ENCODE data around the gene PPIA. TPM values are rescaled to one million over a fixed set of nuclear protein-coding genes. Genes with fewer than 3 reads are reported as not detected.

PPIA gene
- total RNA-seq, 1 experiment from 2014 or later: 2,465 TPM

DNA sequence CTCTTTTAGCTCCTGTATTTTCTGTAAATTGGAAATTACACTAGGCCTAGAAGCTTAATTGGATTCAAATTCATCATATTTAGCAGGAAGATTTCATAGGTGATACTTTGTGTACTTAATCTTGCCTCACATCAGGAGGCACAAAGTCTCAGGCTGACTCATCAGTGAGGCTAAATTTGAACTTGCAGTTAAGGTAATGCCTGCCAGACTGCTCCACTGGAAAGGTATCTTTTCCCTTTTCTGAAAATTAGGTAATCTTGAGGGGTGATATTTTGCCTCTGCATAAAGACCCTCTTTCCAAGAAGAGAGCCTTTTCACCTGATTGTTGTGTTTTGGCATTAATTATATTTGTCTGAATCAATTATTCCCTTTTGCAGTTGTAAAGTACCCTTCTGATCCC is 14.6 kb downstream of the PPIA start:
- H3K27me3 Mint-ChIP-seq (ENCODE audit: low read depth): no peaks in the 10 kb centered on the region
- no peak overlapping the region for H3K27ac Mint-ChIP-seq
- no peaks in the 10 kb centered on the region for H3K9me3 Mint-ChIP-seq
- CTCF ChIA-PET: interaction anchor here (1.2 to 1.4 kb wide), 2 partner anchors 40 to 46 kb away, joined by 3 read pairs; no protein-coding TSS in a partner anchor
- no peak for DNase-seq (ENCODE audit: low spot score)
- POLR2A ChIA-PET: no interaction called here
- H3K36me3 Mint-ChIP-seq: no peaks in the 10 kb centered on the region
- ATAC-seq: no peak
- no peak overlapping the region for H3K4me3 Mint-ChIP-seq
- no peaks in the 10 kb centered on the region for H3K4me1 Mint-ChIP-seq
- TF ChIP-seq TP53 (CRISPR knock-in tag; IDR thresholded peaks at IDR 0.05) (no peak), FOXK1 (CRISPR knock-in tag; IDR thresholded peaks at IDR 0.05) (no peak), PRRX2 (CRISPR knock-in tag; IDR thresholded peaks at IDR 0.05) (no peak), RELA (CRISPR knock-in tag; IDR thresholded peaks at IDR 0.05; ENCODE audit: borderline replicate concordance) (no peak), ATF1 (CRISPR knock-in tag; IDR thresholded peaks at IDR 0.05) (no peak), GABPB1 (CRISPR knock-in tag; IDR thresholded peaks at IDR 0.05) (no peak), JAZF1 (CRISPR knock-in tag; IDR thresholded peaks at IDR 0.05) (no peak), TCF7 (CRISPR knock-in tag; IDR thresholded peaks at IDR 0.05; ENCODE audit: low read depth) (no peak), ZNF219 (CRISPR knock-in tag; IDR thresholded peaks at IDR 0.05; ENCODE audit: borderline replicate concordance) (no peak), NR2C2 (CRISPR knock-in tag; IDR thresholded peaks at IDR 0.05) (no peak), GRHL2 (CRISPR knock-in tag; IDR thresholded peaks at IDR 0.05; ENCODE audit: insufficient replicate concordance, severe bottlenecking) (no peak), ELF4 (CRISPR knock-in tag; IDR thresholded peaks at IDR 0.05; ENCODE audit: low read depth) (no peak)
- TF ChIP-seq, protein P1, sequence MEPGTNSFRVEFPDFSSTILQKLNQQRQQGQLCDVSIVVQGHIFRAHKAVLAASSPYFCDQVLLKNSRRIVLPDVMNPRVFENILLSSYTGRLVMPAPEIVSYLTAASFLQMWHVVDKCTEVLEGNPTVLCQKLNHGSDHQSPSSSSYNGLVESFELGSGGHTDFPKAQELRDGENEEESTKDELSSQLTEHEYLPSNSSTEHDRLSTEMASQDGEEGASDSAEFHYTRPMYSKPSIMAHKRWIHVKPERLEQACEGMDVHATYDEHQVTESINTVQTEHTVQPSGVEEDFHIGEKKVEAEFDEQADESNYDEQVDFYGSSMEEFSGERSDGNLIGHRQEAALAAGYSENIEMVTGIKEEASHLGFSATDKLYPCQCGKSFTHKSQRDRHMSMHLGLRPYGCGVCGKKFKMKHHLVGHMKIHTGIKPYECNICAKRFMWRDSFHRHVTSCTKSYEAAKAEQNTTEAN (CRISPR knock-in tag; IDR thresholded peaks at IDR 0.05): no peak
- TF ChIP-seq, protein P2, sequence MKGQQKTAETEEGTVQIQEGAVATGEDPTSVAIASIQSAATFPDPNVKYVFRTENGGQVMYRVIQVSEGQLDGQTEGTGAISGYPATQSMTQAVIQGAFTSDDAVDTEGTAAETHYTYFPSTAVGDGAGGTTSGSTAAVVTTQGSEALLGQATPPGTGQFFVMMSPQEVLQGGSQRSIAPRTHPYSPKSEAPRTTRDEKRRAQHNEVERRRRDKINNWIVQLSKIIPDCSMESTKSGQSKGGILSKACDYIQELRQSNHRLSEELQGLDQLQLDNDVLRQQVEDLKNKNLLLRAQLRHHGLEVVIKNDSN (CRISPR knock-in tag; IDR thresholded peaks at IDR 0.05): no peak
- TF ChIP-seq, protein P3, sequence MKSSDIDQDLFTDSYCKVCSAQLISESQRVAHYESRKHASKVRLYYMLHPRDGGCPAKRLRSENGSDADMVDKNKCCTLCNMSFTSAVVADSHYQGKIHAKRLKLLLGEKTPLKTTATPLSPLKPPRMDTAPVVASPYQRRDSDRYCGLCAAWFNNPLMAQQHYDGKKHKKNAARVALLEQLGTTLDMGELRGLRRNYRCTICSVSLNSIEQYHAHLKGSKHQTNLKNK (CRISPR knock-in tag; IDR thresholded peaks at IDR 0.05): no peak
- TF ChIP-seq, protein P4, sequence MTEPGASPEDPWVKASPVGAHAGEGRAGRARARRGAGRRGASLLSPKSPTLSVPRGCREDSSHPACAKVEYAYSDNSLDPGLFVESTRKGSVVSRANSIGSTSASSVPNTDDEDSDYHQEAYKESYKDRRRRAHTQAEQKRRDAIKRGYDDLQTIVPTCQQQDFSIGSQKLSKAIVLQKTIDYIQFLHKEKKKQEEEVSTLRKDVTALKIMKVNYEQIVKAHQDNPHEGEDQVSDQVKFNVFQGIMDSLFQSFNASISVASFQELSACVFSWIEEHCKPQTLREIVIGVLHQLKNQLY (CRISPR knock-in tag; IDR thresholded peaks at IDR 0.05): no peak
- TF ChIP-seq, protein P5, sequence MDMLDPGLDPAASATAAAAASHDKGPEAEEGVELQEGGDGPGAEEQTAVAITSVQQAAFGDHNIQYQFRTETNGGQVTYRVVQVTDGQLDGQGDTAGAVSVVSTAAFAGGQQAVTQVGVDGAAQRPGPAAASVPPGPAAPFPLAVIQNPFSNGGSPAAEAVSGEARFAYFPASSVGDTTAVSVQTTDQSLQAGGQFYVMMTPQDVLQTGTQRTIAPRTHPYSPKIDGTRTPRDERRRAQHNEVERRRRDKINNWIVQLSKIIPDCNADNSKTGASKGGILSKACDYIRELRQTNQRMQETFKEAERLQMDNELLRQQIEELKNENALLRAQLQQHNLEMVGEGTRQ (CRISPR knock-in tag; IDR thresholded peaks at IDR 0.05): no peak
- TF ChIP-seq, protein P6, sequence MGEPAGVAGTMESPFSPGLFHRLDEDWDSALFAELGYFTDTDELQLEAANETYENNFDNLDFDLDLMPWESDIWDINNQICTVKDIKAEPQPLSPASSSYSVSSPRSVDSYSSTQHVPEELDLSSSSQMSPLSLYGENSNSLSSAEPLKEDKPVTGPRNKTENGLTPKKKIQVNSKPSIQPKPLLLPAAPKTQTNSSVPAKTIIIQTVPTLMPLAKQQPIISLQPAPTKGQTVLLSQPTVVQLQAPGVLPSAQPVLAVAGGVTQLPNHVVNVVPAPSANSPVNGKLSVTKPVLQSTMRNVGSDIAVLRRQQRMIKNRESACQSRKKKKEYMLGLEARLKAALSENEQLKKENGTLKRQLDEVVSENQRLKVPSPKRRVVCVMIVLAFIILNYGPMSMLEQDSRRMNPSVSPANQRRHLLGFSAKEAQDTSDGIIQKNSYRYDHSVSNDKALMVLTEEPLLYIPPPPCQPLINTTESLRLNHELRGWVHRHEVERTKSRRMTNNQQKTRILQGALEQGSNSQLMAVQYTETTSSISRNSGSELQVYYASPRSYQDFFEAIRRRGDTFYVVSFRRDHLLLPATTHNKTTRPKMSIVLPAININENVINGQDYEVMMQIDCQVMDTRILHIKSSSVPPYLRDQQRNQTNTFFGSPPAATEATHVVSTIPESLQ (CRISPR knock-in tag; IDR thresholded peaks at IDR 0.05): no peak
- TF ChIP-seq, protein P7, sequence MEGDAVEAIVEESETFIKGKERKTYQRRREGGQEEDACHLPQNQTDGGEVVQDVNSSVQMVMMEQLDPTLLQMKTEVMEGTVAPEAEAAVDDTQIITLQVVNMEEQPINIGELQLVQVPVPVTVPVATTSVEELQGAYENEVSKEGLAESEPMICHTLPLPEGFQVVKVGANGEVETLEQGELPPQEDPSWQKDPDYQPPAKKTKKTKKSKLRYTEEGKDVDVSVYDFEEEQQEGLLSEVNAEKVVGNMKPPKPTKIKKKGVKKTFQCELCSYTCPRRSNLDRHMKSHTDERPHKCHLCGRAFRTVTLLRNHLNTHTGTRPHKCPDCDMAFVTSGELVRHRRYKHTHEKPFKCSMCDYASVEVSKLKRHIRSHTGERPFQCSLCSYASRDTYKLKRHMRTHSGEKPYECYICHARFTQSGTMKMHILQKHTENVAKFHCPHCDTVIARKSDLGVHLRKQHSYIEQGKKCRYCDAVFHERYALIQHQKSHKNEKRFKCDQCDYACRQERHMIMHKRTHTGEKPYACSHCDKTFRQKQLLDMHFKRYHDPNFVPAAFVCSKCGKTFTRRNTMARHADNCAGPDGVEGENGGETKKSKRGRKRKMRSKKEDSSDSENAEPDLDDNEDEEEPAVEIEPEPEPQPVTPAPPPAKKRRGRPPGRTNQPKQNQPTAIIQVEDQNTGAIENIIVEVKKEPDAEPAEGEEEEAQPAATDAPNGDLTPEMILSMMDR (IDR thresholded peaks at IDR 0.05): no peak
- TF ChIP-seq, protein P8, sequence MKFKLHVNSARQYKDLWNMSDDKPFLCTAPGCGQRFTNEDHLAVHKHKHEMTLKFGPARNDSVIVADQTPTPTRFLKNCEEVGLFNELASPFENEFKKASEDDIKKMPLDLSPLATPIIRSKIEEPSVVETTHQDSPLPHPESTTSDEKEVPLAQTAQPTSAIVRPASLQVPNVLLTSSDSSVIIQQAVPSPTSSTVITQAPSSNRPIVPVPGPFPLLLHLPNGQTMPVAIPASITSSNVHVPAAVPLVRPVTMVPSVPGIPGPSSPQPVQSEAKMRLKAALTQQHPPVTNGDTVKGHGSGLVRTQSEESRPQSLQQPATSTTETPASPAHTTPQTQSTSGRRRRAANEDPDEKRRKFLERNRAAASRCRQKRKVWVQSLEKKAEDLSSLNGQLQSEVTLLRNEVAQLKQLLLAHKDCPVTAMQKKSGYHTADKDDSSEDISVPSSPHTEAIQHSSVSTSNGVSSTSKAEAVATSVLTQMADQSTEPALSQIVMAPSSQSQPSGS (CRISPR knock-in tag; IDR thresholded peaks at IDR 0.05; ENCODE audit: borderline replicate concordance, low read depth): no peak

Measured in WTC11 (cell line).